Suppressor macrophage treated with lipopolysaccharide for 4 hours (primary cell): ENCODE results near the gene PIK3C2G.

Experiments used
- DNase-seq: peaks from one replicate; pipeline ENCODE4 v3.0.0-alpha.2; 2020

The PIK3C2G gene

GRCh38 chr12:18345021-18345735, 83.9 kb downstream of the PIK3C2G start:
- DNase-seq = no peak

- DNase-seq = no peak
Observed at GRCh38 chr12:18352312-18352711, 91.0 kb downstream of the PIK3C2G start.

GRCh38 chr12:18355429-18355828, 94.1 kb downstream of the PIK3C2G start:
- no peak for DNase-seq

GRCh38 chr12:18358077-18358476, 96.8 kb downstream of the PIK3C2G start:
- DNase-seq = no peak

GRCh38 chr12:18358930-18359329, 97.6 kb downstream of the PIK3C2G start:
- DNase-seq = no peak

GRCh38 chr12:18361433-18361832, 100.1 kb downstream of the PIK3C2G start:
- no peak for DNase-seq

GRCh38 chr12:18363321-18363720, 102.0 kb downstream of the PIK3C2G start:
- DNase-seq = no peak

- no peak for DNase-seq
Observed at GRCh38 chr12:18368594-18368993, 107.3 kb downstream of the PIK3C2G start.

- DNase-seq = no peak
Observed at GRCh38 chr12:18373181-18373580, 111.9 kb downstream of the PIK3C2G start.

GRCh38 chr12:18375131-18375530, 113.8 kb downstream of the PIK3C2G start:
- no peak for DNase-seq

- no peak for DNase-seq
Observed at GRCh38 chr12:18375583-18375982, 114.3 kb downstream of the PIK3C2G start.

GRCh38 chr12:18382236-18382885, 121.0 kb downstream of the PIK3C2G start:
- no peak for DNase-seq

GRCh38 chr12:18383203-18383602, 121.9 kb downstream of the PIK3C2G start:
- DNase-seq = no peak

GRCh38 chr12:18387706-18388105, 126.4 kb downstream of the PIK3C2G start:
- no peak for DNase-seq

- DNase-seq = no peak
Observed at GRCh38 chr12:18389820-18390219, 128.5 kb downstream of the PIK3C2G start.

GRCh38 chr12:18391151-18391550, 129.8 kb downstream of the PIK3C2G start:
- DNase-seq = no peak

- DNase-seq = no peak
Observed at GRCh38 chr12:18394742-18395141, 133.4 kb downstream of the PIK3C2G start.

GRCh38 chr12:18400186-18400585, 138.9 kb downstream of the PIK3C2G start:
- no peak for DNase-seq

- no peak for DNase-seq
Observed at GRCh38 chr12:18402872-18403611, 141.7 kb downstream of the PIK3C2G start.

- DNase-seq = no peak
Observed at GRCh38 chr12:18411453-18411852, 150.1 kb downstream of the PIK3C2G start.

- DNase-seq = no peak
Observed at GRCh38 chr12:18414671-18415070, 153.4 kb downstream of the PIK3C2G start.

GRCh38 chr12:18415227-18415626, 153.9 kb downstream of the PIK3C2G start:
- DNase-seq = no peak

- DNase-seq = no peak
Observed at GRCh38 chr12:18416412-18416811, 155.1 kb downstream of the PIK3C2G start.

- no peak for DNase-seq
Observed at GRCh38 chr12:18419311-18419710, 158.0 kb downstream of the PIK3C2G start.
